CD14-positive monocyte (primary cell): ENCODE results near the gene NSD2. TPM values are rescaled to one million over a fixed set of nuclear protein-coding genes. Genes with fewer than 3 reads are reported as not detected.

Experiments
- DNase-seq, 3 donors: peaks; one replicate each; pipeline ENCODE4 v3.0.0-alpha.2; 2011 to 2022
- H2AFZ ChIP-seq: 2 replicates; pipeline ENCODE4 v1.6.0; 2012; ENCODE audit warnings: mild to moderate bottlenecking, low read depth, low read length, inconsistent platforms; ENCODE audit not compliant: insufficient read depth, poor library complexity, severe bottlenecking
- H3K27ac ChIP-seq, 2 donors: 1 replicate in 1 of 2; 2 replicates in 1 of 2; pipeline ENCODE4 v1.5.1; 2012 to 2013; ENCODE audit warnings: low read length in 2 of 2, control low read depth in 1 of 2, inconsistent platforms in 1 of 2, low read depth in 1 of 2, mild to moderate bottlenecking in 1 of 2
- H3K27me3 ChIP-seq, 2 donors: one replicate each; pipeline versions ENCODE4 v1.6.0 to v1.6.1; 2011 to 2013; ENCODE audit warnings: low read length in 2 of 2; ENCODE audit not compliant: control insufficient read depth in 2 of 2, insufficient read depth in 2 of 2
- H3K36me3 ChIP-seq, 2 donors: replicated peaks in 1 of 2; 1 replicate in 1 of 2; 2 replicates in 1 of 2; pipeline versions ENCODE4 v1.5.1 to v1.6.1; 2012 to 2013; ENCODE audit warnings: low read length in 2 of 2, control low read depth in 1 of 2, inconsistent platforms in 1 of 2, mild to moderate bottlenecking in 1 of 2; ENCODE audit not compliant: insufficient read depth in 2 of 2, control insufficient read depth in 1 of 2
- H3K4me1 ChIP-seq, 2 donors: 1 replicate in 1 of 2; 2 replicates in 1 of 2; pipeline versions ENCODE4 v1.5.1 to v1.6.1; 2012 to 2013; ENCODE audit warnings: low read length in 2 of 2, control low read depth in 1 of 2, inconsistent platforms in 1 of 2, mild to moderate bottlenecking in 1 of 2, moderate library complexity in 1 of 2; ENCODE audit not compliant: insufficient read depth in 2 of 2, control insufficient read depth in 1 of 2
- H3K4me2 ChIP-seq: replicated peaks from 2 replicates; pipeline ENCODE3; 2012; ENCODE audit warnings: low read length, moderate library complexity, mild to moderate bottlenecking; ENCODE audit not compliant: poor library complexity, severe bottlenecking; ENCODE audit errors: extremely low read depth
- H3K4me3 ChIP-seq, 3 experiments: fragments of 200-600 bp in 1 of 3; sonication (generic) in 1 of 3; replicated peaks in 1 of 3; 1 replicate in 2 of 3; 2 replicates in 1 of 3; pipeline ENCODE4 v1.5.1; 2011 to 2013; ENCODE audit warnings: low read length in 3 of 3, mild to moderate bottlenecking in 3 of 3, control low read depth in 2 of 3, low read depth in 2 of 3, inconsistent platforms in 1 of 3, moderate library complexity in 1 of 3
- H3K79me2 ChIP-seq: 2 replicates; pipeline ENCODE4 v1.6.0; 2012; ENCODE audit warnings: mild to moderate bottlenecking, control low read depth, inconsistent platforms, low read length, moderate library complexity; ENCODE audit not compliant: insufficient read depth
- H3K9ac ChIP-seq: 2 replicates; pipeline ENCODE4 v1.6.0; 2017; ENCODE audit warnings: low read length, mild to moderate bottlenecking; ENCODE audit not compliant: insufficient read depth, poor library complexity, severe bottlenecking
- H3K9me3 ChIP-seq, 2 donors: replicated peaks in 1 of 2; 1 replicate in 1 of 2; 2 replicates in 1 of 2; pipeline versions ENCODE4 v1.5.1 to v1.6.1; 2012 to 2013; ENCODE audit warnings: low read length in 2 of 2, control low read depth in 1 of 2; ENCODE audit not compliant: control insufficient read depth in 1 of 2, insufficient read depth in 1 of 2
- H4K20me1 ChIP-seq: 2 replicates; pipeline ENCODE4 v1.6.0; 2012; ENCODE audit warnings: mild to moderate bottlenecking, low read length, control low read depth, moderate library complexity; ENCODE audit not compliant: insufficient read depth
- H3K27ac Mint-ChIP-seq, 7 donors: one replicate each; pipeline ENCODE4 v1.8.0; 2020; ENCODE audit warnings: mild to moderate bottlenecking in 7 of 7, mixed read lengths in 7 of 7, moderate library complexity in 6 of 7, inconsistent platforms in 2 of 7
- H3K27me3 Mint-ChIP-seq, 3 donors: one replicate each; pipeline ENCODE4 v1.8.0; 2021 to 2022; ENCODE audit warnings: low read depth in 3 of 3, mild to moderate bottlenecking in 3 of 3, mixed read lengths in 3 of 3, moderate library complexity in 3 of 3, inconsistent platforms in 1 of 3
- H3K36me3 Mint-ChIP-seq, 2 donors: one replicate each; pipeline ENCODE4 v1.8.0; 2020; ENCODE audit warnings: mixed read lengths in 2 of 2, inconsistent platforms in 1 of 2, mild to moderate bottlenecking in 1 of 2
- H3K4me1 Mint-ChIP-seq: one replicate; pipeline ENCODE4 v1.8.0; 2020; ENCODE audit warnings: mild to moderate bottlenecking, mixed read lengths
- H3K4me3 Mint-ChIP-seq, 2 donors: one replicate each; pipeline ENCODE4 v1.8.0; 2020; ENCODE audit warnings: mild to moderate bottlenecking in 2 of 2, mixed read lengths in 2 of 2, moderate library complexity in 1 of 2
- H3K9me3 Mint-ChIP-seq, 7 donors: one replicate each; pipeline ENCODE4 v1.8.0; 2020 to 2022; ENCODE audit warnings: mixed read lengths in 7 of 7, mild to moderate bottlenecking in 6 of 7, moderate library complexity in 6 of 7, inconsistent platforms in 2 of 7
- WGBS: methylation state at CpG from one replicate; pipeline ENCODE4 v1.1.5; 2013; ENCODE audit warnings: missing lambda C conversion rate; ENCODE audit not compliant: insufficient coverage; 5-methylcytosine and 5-hydroxymethylcytosine counted together
- intact Hi-C, 2 donors: fragments of 100-400 bp; cut with micrococcal nuclease; formaldehyde crosslinking; loops; one replicate each; pipeline versions ENCODE4 v1.15.0 to v1.15.1; 2023
- polyA plus RNA-seq, 3 donors: library from polyadenylated mRNA; depleted of rRNA in 1 of 3; unstranded in 2 of 3; stranded (reverse) in 1 of 3; fragments of 300-500 nt in 2 of 3; fragments of >200 nt in 1 of 3; fragmentation: Illumina TruSeq in 2 of 3; gene quantifications; 1 replicate in 2 of 3; 2 replicates in 1 of 3; pipeline ENCODE4 v1.2.3, GENCODE V29; 2012 to 2021
- TF ChIP-seq, protein P1 (sequence below): fragments of 200-600 bp; IDR thresholded peaks from one replicate; pipeline ENCODE4 v1.8.0; 2022; ENCODE audit warnings: antibody characterized with exemption, mild to moderate bottlenecking

NSD2 gene
- polyA plus RNA-seq, 3 donors: 1.9 to 8.7 (median 2.3) TPM

DNA sequence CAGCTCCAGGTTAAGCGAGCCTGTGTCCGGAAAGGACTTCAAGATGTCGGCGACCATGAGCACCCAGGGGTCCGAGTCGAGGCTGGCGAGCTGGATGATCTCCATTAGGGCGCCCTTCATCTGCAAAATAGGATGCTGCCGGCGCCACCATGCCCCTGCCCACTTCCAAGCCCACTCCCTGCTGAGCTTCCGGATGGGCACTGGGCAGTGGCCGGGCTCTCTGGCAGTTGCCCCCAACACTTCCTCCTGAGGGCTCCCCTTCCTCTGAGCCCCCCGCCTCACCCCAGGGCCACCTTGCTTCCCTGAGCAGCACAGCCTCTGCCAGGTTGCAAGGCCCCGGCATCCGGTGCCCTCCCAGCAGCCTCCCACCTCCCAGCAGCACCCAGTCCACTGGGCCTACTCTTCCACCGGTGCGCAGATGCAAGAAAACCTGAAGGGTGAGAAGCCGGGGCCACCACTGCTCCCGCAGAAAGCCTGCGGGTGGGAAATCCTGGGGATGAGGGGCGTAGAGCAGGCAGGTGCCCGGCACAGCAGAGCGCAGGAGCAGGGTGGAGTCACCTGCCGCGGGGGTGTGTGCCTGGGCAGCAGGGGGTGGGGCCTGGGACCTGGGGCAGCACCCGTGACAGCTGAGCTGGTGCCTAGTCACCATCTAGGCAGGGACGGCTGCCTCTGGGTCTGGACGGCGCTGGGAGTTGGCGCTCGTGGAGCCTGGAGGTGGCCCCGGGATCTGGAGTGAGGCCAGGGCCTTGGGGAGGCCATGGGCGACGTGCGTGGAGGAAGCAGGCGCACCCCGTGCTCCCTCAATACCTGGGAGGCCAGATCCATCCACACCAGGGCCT, 120.6 kb downstream of the NSD2 start:
- H3K4me1 Mint-ChIP-seq: peaks cover 1% of the 10 kb centered on the region
- H3K27me3 ChIP-seq: no peaks in the 10 kb centered on the region
- WGBS: 96% methylated on average over 34 of the region's 37 CpGs
- peaks cover 65% of the 10 kb centered on the region for H4K20me1 ChIP-seq
- H3K4me3 Mint-ChIP-seq: no peak overlapping the region
- peaks cover 0 to 3% of the 10 kb centered on the region in 2 donors for H3K9me3 ChIP-seq
- no peak overlapping the region for H2AFZ ChIP-seq
- H3K27ac Mint-ChIP-seq: peak overlapping the region in 1 of 7 donors; percentile 79
- peaks cover 44 to 53% of the 10 kb centered on the region in 2 donors for H3K36me3 ChIP-seq
- H3K9me3 Mint-ChIP-seq: peaks cover 1 to 6% (median 3%) of the 10 kb centered on the region in 7 donors
- no peak for DNase-seq
- TF ChIP-seq, protein P1, sequence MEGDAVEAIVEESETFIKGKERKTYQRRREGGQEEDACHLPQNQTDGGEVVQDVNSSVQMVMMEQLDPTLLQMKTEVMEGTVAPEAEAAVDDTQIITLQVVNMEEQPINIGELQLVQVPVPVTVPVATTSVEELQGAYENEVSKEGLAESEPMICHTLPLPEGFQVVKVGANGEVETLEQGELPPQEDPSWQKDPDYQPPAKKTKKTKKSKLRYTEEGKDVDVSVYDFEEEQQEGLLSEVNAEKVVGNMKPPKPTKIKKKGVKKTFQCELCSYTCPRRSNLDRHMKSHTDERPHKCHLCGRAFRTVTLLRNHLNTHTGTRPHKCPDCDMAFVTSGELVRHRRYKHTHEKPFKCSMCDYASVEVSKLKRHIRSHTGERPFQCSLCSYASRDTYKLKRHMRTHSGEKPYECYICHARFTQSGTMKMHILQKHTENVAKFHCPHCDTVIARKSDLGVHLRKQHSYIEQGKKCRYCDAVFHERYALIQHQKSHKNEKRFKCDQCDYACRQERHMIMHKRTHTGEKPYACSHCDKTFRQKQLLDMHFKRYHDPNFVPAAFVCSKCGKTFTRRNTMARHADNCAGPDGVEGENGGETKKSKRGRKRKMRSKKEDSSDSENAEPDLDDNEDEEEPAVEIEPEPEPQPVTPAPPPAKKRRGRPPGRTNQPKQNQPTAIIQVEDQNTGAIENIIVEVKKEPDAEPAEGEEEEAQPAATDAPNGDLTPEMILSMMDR: no peak
- no peak overlapping the region for H3K27ac ChIP-seq
- H3K4me2 ChIP-seq: no peak overlapping the region
- intact Hi-C loops: no loop called here
- no peak overlapping the region for H3K9ac ChIP-seq
- no peaks in the 10 kb centered on the region for H3K4me1 ChIP-seq
- H3K27me3 Mint-ChIP-seq: no peaks in the 10 kb centered on the region
- H3K4me3 ChIP-seq: no peak overlapping the region
- H3K36me3 Mint-ChIP-seq: peaks cover 44 to 69% of the 10 kb centered on the region in 2 donors
- H3K79me2 ChIP-seq: peaks cover 48% of the 10 kb centered on the region

DNA sequence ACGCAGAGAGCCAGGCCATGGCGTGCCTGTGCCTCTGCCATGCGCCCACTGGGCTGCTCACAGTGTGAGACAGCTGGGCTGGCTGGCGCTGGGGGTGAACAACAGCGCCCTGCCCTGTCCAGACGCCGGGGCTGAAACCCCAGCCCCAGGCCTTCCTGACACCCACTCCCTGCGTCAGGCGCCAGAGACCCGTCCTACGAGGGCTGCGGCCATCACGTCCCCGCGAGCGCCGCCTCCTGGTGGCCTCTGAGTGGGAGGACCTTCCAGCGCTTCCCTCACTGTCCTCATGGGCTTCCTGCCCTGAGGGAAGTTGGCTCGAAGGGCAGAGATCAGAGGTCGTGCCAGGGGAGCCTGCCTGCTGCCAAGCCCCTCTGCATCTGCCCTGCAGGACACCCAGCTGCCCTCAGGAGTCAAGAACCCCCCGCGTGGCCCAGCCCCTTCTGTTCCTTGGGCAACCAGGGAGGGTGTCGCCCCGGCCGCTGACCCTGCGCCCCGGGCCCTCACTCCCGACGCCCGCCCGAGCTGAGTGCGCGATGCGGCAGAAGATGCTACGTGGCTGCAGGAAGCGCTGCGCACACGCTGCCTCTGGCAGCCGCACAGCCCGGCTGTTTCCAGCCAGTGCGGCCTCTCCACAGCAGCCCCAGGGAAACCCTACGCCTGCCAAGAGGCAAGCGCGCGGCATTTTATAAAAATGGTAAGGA, 121.4 kb downstream of the NSD2 start:
- peaks cover 1 to 7% of the 10 kb centered on the region in 2 donors for H3K9me3 ChIP-seq
- H3K36me3 ChIP-seq: peaks cover 36 to 53% of the 10 kb centered on the region in 2 donors
- Mint-ChIP-seq H3K36me3 (peaks cover 45 to 65% of the 10 kb centered on the region in 2 donors), H3K4me3 (no peak overlapping the region), H3K4me1 (peaks cover 4% of the 10 kb centered on the region), H3K27me3 (no peaks in the 10 kb centered on the region), H3K27ac (no peak overlapping the region), H3K9me3 (peaks cover 2 to 12% (median 10%) of the 10 kb centered on the region in 7 donors)
- no peak overlapping the region for H3K4me3 ChIP-seq
- H3K9ac ChIP-seq: no peak overlapping the region
- H3K79me2 ChIP-seq: peaks cover 56% of the 10 kb centered on the region
- H3K27ac ChIP-seq: no peak overlapping the region
- peaks cover 72% of the 10 kb centered on the region for H4K20me1 ChIP-seq
- no peak overlapping the region for H3K4me2 ChIP-seq
- no peaks in the 10 kb centered on the region for H3K4me1 ChIP-seq
- H3K27me3 ChIP-seq: no peaks in the 10 kb centered on the region
- TF ChIP-seq, protein P1: no peak
- no peak for DNase-seq
- intact Hi-C loops: no loop called here
- WGBS: 96% methylated on average over 45 of the region's 45 CpGs
- H2AFZ ChIP-seq: no peak overlapping the region
